ENCODE measurements around the gene MUTYH.

The MUTYH gene

DNA sequence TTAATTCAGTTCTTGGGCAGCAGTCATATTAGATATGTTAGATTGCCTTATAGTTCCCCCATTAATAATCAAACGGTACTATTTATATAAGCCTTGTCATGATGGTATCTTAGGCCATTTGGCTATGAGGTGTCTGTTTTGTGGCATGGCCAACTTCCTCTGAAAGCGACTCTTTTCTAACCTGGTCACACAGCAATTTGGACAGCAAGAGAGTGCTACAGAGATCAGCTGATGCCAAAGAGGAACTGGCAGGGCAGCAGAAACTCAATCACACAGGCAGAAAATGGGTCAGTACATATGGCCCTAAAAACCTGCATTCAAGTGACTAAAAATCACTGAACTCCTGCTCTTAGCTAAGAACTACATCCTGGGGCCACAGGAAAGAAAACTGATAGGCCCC is 13.4 kb upstream of the MUTYH start:
- no peak overlapping the region for H3K4me3 ChIP-seq (ENCODE audit: control insufficient read depth, low read depth, low read length)
- TF ChIP-seq, protein P1, sequence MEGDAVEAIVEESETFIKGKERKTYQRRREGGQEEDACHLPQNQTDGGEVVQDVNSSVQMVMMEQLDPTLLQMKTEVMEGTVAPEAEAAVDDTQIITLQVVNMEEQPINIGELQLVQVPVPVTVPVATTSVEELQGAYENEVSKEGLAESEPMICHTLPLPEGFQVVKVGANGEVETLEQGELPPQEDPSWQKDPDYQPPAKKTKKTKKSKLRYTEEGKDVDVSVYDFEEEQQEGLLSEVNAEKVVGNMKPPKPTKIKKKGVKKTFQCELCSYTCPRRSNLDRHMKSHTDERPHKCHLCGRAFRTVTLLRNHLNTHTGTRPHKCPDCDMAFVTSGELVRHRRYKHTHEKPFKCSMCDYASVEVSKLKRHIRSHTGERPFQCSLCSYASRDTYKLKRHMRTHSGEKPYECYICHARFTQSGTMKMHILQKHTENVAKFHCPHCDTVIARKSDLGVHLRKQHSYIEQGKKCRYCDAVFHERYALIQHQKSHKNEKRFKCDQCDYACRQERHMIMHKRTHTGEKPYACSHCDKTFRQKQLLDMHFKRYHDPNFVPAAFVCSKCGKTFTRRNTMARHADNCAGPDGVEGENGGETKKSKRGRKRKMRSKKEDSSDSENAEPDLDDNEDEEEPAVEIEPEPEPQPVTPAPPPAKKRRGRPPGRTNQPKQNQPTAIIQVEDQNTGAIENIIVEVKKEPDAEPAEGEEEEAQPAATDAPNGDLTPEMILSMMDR (IDR thresholded peaks at IDR 0.05; ENCODE audit: control insufficient read depth, insufficient read depth, low read depth, low read length, missing control alignments) = no peak
- DNase-seq (ENCODE audit: low read depth) = no peak

DNA sequence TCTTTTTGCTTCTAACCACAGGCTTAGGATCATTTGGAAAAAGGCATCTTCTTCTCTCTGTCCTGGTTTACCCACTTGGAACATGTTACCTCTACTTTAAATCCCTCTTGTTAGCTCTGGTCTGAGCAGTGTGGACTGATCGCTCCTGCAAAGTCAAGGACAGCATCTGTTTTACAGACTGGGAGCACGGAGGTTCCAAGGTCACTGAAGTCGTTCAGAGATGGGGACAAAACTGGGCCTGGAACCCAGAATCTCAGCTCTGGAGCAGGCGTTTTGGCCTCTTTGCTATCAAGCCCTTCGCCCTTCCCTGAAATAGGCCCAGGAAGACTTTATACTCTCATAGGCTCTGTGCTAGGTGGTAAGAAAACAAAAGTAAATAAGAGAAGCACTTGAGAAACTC is 11.3 kb upstream of the MUTYH start:
- H3K4me3 ChIP-seq (ENCODE audit: control insufficient read depth, low read depth, low read length) = no peak overlapping the region
- TF ChIP-seq, protein P1 (IDR thresholded peaks at IDR 0.05; ENCODE audit: control insufficient read depth, insufficient read depth, low read depth, low read length, missing control alignments) = no peak
- DNase-seq (ENCODE audit: low read depth) = no peak

DNA sequence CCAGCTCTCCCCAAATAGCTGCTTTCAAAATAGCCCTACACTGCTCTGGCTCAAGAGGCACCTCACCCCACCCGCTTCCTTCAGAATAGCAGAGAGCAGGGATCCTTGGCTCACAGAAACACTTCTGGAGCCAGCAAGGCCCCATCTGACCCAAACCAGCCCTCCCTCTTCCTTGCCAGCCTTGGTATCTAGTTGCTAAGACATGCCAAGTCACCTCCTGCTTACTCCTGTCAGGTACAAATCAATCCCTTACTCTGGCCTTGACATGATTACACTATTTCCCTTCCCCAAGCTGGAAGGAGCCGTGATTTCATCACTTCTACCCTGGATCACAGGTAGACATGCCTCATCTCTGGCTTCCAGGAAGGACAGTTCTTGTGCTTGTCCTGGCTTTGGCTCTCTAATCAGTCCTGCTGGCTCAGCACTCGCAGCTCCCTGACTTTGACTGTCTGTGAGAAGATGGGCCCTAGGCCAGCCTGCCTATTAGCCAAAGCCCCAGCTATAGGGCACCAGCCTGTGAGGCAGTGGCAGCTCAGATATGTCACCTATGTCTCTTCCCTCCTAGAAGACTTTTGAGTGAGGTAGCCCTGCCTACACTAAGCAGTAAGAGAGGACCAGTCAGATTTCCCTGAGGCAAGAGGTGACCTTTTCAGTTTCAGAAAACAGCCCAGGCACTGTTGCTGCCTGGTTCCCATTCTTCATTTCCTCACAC is 8.9 kb upstream of the MUTYH start:
- TF ChIP-seq, protein P1 (IDR thresholded peaks at IDR 0.05; ENCODE audit: control insufficient read depth, insufficient read depth, low read depth, low read length, missing control alignments) = no peak
- H3K4me3 ChIP-seq (ENCODE audit: control insufficient read depth, low read depth, low read length) = no peak overlapping the region
- DNase-seq (ENCODE audit: low read depth) = no peak

DNA sequence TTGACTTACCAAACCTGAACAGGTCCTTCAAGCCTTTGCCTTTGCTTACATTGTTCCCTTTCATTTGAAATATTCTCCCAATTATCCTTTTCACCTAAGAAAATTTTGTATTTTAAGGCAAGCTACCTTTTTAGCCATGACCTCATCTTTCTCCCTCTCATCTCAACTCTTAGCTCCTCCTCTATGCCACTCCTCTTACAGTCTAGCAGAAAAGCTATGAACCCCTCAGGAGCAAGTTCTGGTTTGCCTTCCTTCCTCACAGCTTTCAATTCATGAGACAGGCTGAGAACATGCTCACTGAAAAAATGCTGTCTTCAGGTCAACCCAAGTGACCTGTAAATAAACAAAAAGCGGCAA is 8.3 kb upstream of the MUTYH start:
- DNase-seq (ENCODE audit: low read depth) = no peak
- TF ChIP-seq, protein P1 (IDR thresholded peaks at IDR 0.05; ENCODE audit: control insufficient read depth, insufficient read depth, low read depth, low read length, missing control alignments) = no peak
- H3K4me3 ChIP-seq (ENCODE audit: control insufficient read depth, low read depth, low read length) = no peak overlapping the region

DNA sequence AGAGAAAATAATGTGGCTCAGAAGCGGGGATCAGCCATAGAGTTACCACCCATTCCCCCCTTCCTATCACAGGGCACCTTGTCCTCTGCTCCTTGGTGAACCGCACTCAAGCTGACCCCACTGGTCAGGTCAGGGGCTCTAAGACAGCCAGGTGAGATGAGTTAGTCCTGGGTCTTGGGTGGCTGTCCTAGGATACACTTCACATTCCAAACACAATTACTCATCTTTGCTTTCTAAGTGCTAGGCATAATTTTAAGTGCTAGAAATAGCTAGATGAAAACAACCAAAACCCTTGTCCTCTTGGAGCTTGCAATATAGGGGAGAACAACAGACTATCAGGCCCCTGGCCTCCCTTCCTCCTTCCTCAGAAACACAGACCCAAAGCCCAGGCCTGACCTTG is 7.8 kb upstream of the MUTYH start:
- TF ChIP-seq, protein P1 (IDR thresholded peaks at IDR 0.05; ENCODE audit: control insufficient read depth, insufficient read depth, low read depth, low read length, missing control alignments) = no peak
- no peak for DNase-seq (ENCODE audit: low read depth)
- H3K4me3 ChIP-seq (ENCODE audit: control insufficient read depth, low read depth, low read length) = no peak overlapping the region

DNA sequence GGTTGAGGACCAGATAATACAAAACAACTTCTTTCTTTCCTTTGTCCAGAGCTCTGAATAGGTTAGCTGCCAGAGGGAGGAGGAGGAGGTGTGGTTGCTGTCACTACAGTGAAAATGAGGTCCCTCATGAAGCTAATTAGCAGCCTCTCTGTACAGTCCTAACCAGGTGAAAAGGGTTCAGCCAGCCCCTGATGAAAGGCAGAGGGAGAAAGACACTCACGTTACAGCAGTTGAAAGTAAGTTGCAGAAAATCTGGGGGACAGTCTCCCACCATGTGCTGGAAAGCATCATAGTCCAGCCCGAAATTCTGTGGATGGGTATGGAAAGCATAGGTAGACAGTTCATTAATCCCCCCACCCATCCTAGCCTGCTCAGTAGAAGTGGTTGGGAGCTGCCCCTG is 6.2 kb upstream of the MUTYH start:
- DNase-seq (ENCODE audit: low read depth) = no peak
- no peak overlapping the region for H3K4me3 ChIP-seq (ENCODE audit: control insufficient read depth, low read depth, low read length)
- TF ChIP-seq, protein P1 (IDR thresholded peaks at IDR 0.05; ENCODE audit: control insufficient read depth, insufficient read depth, low read depth, low read length, missing control alignments) = no peak

Measured in AG09309 (cell line).